ENCODE measurements around the gene GRIK4.

Gene GRIK4

DNA sequence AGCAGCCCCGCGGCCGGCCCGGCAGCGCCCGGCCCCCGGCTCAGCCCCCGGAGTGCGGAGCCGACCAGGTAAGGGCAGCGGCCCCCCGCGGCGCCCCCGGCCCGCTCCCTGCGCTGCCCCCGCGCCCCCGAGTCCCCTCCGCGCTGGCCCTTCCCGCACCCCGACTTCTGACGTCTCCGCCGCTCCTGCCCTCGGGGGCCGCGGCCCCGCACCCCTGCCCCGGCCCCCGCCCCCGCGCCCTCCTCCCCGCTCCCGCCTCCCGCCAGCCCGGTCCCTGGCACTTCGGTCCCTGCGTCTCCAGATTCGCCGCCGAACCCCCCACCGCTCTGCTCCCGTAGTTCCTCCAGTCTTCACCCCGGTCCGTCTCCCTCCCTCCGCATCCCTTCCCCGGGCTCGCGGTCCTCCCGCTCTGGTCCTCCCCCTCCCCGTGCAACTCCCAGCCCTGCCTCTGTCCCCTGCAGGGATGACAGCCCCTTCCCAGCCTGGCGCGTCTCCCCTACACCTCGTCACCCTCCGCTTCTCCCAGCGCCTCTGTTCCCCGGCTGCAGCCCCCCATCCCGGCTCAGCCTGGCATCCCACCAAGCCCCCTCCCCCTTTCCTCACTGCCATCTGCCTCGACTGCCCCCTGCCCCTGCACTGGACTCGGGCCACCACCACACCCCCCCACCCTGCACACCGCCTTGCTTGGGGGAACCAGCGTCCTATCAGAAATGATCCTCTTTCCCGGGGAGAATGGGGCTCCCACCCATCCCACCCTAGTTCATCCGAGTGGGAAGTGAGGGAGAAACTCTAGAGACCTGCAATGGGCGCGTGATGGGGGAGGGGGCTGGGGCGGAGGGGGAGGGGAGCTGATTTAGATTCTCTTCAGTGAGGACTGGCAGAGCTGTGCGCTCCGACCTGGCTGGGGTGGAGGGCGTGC is 531 bp downstream of the GRIK4 start:
- no peak for DNase-seq

DNA sequence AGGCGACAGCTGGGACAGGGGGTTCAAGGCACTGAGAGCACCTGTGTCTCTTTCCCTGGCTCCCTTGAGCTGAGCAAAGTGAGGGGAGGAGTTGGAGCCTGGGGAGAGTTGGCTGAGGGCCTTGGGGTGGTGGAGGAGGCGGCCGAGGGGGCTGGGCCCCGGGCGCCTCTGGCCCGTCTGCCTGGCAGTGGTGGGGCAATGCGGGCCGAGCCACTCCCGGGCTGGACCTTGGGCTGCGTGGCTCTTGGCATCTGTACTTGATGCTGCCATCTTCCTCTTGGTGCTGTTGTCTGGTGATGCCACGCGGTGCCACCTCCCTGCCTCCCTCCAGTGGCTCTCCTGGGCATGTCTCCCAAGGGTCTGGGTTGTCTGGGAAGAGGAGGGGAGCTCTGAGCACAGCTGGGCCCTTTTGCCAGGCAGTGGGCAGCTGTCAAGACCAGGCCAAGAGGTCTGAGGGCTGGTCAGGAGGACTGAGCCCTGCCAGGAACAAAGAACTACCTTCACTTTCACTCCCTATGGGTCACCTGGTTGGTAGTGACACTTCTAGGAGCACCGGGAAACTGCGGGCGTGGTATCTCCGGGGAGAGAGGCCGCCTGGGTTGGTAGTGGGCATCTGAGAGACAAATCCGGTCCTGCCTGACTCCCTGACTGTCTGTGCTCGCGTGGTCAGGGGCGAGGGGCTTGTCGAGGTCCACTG is 1.3 kb downstream of the GRIK4 start:
- no peak for DNase-seq

DNA sequence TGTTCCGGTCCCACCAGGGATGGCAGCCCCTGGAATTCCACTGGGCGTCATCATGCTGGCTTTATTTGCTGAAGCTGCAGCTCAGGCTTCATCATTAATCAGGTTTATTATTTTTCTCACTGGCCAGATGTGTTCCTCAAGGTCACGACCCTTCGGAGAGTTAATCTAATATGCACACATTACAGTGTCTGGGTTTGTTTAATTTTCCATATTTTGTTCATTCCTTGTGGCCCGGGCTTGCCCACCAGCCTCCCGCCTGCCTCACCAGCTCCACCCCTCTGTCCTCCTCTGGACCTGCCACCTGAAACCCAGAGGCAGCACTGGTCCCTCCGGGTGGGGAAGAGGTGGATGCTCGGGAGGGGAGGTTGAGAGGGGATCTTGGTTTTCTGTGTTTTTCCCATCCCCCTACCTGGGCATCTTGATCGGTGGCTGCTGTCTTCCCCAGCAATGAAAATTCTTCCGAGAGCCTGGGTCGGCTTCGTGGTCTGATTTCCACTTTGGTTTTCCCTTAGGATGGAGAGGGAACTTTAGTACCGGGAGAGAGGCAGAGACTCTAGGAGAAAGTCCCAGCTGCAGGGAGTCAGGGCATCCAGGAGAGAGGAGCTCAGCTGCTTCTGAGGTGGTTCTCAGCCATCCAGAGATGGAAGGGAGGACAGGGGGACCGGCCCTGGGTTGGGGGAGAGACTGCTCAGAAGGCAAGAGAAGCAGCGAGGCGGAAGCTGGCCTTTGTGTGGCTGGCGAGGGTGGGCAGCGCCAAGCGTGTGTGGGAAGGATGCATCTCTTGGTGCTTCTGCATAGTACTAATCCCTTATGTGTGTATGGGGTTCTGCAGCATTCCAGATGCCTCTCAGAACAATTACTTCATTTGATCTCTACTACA is 2.1 kb downstream of the GRIK4 start:
- DNase-seq, result no peak

DNA sequence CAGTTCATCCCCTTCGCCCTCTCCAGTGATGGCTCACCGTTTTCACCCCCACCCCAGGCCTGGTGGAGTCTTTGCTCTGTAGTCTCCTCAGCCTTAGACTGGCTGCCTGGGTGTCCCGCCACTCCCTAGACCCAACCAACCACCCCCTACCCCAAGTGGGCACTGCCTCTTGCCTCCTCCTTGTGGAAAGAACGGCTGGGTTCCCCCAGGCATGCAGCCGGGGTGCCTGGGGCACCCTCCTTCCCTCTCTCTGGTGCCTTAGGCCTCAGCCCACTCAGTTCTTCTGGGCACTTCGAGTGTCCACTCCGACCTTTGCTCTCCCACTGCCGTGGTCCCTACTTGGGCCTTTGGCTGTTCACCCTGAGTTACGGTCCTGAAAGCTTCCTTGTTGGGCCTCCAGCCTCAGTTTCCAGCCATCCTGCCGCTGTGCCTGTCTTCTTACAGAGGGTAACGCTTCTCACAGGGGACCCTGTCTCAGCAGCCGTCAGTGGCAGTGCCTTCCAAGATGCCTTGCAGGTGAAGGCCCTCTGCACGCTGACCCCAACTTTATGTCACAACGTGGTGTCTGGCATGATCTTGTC is 3.1 kb downstream of the GRIK4 start:
- DNase-seq, result no peak

DNA sequence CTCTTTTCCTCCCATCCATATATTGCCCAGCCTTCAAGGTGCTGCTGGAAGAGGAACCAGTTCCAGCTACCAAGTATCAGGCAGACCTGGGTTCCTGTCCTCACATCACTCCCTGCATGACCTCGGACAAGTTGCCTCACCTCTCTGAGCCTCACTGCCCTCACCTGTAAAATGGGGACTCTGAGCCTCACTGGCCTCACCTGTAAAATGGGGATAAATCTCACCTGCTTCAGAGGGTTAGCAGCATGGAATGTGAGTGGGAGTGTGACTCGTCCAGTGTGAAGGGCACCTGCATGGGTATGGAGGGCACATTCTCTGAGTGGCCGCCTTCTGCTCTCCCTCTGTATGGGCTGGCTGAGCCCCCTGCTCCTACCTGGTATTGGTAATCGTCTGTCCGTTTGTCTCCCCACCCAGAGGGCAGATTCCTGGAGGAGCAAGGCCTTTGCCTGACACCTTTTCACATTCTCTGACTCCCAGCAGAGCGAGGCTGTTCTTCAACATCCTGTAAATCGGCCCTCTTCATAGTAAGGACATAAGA is 3.7 kb downstream of the GRIK4 start:
- no peak for DNase-seq

DNA sequence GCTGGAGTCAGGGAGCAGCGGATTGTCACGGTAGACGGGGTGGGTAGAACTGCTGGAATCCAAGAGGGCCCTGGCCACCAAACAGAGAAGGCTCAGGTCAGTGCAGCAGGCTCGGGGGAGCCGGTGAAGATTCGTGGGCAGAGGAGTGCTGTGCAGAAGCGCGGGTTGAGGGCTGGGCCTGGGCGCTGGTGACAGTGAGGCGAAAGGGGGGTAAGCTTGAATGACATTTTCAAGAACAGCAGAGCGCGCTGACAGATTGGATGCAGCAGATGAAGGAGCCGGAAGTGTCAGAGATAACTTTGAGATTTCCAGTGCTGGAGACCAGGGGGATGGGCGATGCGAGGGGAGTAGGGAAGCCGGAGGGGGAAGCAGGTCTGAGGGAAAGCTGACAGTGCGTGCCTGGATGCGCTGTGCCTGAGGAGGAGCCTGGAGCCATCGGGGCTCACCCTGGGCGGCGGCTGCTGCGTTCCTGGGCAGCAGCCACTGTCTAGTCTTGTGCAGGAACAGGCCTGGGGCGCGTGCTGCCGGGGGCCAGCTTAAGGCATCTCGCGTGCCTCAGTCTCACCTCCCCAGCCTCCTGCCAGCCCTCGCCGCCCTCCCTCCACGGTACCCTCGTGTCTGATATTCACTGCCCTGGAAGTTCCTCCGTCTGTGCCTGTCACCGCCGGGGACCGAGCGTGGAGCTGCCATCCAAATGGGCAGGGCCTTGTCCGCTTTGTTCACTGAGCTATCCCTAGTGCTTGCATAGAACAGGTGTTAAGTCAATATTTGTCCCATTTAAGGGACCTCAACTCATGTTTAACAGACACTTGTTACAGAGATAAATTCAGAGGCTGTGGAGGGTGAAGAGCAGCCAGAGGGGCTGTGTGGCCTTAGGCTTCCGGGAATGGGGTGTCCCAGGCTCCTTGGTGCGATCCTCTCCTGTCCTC is 5.2 kb downstream of the GRIK4 start:
- DNase-seq, result no peak

DNA sequence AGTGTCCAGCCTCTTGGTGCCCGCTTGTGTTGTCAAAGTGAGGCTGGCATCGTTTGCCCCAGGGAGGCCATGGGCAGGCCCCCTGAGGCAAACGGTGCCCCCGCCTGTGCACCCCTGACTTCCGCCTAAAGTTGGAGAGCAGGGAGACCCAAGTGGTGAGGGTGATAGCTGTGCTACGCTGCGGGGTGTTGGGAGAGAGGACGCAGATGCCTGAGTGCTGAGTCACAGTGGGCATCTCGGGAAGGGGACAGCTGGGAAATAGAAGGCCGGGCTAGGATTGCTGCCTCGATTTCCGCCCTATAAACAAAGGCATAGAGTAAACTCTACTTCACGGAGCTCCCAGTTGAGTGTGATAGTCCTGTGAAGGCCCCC is 5.8 kb downstream of the GRIK4 start:
- DNase-seq, result no peak

DNA sequence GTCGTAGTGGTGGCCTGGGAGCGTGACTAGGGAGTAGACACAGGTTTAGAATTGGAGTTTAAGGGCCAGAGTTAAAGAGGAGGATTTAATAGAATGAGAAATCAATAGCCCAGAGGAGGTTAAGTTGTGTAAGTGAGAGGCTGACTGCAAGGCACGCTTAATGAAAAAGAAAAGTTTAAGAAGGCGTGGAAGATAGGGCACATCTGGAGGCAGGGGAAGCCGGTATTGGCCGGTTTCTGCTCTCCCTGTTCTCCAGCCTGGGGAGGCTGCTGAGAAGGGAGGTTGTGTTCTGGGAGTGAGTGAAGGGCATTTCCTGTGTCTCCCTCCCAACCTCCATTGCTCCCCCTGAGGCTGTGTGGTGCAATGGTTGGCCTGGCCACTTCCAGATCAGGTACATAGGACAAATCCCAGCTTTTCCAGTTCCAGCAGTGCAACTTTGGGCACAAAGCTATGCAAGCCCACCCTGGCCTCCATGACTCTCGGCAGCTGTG is 6.3 kb downstream of the GRIK4 start:
- DNase-seq, result no peak

DNA sequence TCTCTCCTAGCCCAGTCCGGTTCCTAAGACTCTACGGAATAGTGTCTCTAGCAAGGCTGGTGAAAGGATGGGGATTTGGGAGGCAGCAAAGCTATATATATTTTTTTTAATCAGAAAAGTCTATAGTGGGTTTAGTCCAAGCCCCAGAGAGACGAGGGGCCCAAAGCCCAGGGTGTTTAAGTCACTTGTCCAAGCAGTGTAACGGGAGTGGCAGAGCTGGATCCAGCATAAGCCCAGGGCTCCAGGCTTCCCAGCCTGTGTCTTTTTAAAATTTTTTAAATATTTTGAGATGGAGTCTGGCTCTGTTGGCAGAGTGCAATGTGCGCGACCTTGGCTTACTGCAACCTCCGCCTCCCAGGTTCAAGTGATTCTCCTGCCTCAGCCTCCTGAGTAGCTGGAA is 6.8 kb downstream of the GRIK4 start:
- no peak for DNase-seq

DNA sequence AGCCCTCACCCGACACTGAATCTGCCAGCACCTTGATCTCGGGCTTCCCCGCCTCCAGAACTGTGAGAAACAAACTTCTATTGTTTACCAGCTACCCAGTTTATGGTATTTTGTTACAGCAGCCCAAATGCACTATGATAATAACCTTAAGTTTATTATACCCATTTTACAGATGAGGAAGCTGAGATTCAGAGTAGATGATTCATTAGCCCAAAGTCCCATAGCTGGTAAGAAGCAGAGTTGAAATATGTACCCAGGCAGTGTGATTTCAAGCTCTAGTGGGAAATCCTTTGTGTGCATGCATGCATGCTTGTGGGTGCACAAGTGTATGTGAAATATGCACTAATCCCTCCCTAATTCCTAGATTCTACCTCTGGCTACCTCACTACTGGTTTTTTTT is 7.9 kb downstream of the GRIK4 start:
- no peak for DNase-seq

DNA sequence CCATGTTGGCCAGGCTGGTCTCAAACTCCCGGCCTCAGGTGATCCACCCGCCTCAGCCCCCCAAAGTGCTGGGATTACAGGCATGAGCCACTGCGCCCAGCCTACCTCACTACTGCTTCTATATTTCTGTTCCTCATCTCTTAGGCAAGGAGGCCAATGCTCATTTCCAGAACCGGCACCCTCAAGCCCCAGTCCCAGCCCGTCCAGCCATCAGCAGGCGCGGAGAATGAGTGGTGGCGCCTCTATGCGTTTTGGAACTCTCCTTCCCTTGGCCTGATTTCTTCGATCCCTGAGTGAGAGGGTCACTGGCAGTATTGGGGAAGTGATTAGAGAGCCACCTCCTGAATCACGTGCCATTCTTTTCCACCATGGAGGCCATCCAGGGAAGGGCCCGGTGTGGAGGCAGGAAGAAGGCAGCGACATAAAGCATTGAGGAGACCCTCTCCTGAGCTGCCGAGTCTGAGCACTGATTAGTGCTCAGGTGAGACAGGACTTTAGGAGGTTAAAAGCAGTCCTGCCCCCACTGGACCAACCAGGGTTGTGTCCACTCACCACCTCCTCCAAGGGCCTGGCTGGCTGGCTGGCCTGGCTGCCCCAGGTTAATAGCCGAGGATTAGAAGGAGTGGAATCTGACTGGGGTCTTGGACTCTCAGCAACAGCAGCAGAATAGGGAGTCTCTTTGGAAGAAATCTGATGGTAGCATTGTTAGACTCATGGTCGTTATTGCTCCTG is 8.7 kb downstream of the GRIK4 start:
- DNase-seq, result no peak

DNA sequence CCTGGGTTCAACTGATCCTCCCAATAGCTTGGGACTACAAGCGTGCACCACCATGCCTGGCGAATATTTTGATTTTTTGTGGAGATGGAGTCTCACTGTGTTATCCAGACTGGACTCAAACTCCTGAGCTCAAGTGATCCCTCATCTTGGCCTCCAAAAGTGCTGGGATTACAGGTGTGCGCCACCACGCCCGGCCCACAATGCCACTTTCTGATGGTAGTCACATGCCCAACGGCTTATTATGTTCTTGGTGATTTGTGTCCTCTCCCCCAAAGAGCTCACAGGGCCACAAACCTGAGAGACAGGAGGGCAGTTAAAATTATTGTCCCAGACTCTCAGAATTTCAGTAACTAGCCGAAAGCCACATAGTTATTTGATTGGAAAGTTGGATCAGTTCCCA is 9.6 kb downstream of the GRIK4 start:
- DNase-seq, result no peak

DNA sequence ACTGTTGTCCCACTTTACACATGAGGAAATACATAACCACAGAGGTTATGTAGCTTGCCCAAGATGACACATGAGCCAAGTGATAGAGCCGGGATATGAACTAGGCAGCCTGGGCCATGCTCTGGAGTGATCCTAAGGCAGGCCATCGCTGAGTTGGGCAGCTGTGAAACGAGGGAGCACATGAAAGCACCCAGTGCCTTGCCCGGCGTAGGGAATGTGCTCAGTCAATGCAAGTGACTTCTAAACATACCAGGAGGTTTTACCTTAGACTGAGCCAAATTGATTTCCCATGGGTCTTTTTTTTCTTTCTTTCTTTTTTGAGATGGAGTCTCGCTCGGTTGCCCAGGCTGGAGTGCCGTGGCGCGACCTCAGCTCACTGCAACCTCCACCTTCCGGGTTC is 10.5 kb downstream of the GRIK4 start:
- DNase-seq, result no peak

DNA sequence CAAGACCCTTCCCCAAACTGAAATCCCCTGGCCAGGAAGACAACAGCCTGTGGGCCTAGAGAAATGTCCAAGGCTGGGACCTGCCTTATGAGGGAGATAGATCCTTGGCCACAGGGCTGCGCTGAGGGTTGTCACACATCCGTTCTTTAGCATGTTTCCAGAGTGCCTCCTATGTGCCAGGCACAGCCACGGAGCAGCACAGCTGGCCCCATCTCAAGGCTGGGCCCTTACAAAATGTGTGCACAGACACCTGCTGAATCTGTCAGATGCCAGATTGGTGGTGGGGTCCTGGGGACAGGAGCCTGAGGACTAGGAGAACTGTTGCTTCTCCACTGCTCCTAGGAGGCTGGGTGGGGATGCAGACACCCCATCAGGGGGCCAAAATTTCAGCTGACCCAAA is 11.2 kb downstream of the GRIK4 start:
- DNase-seq, result no peak

DNA sequence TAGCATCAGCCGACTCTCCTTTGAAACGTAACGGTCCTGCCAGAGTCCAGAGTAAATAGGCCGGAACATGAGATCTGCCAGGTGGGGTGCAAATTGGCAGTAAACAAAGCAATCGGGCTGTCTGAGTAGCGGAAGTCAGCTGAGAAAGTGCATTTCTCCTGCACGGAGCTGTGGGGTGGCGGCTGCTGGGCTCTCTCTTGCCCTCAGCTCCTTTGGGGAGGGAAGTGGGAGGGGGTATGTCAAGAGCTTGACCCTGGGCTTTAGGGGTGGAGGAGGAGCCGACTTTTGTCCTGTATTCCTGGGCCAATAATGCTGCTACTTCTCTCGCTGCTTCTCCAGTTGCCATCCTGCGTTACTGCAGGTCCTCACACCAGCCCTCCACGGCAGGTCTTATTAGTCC is 11.6 kb downstream of the GRIK4 start:
- peak; percentile 25 to 32 for DNase-seq

DNA sequence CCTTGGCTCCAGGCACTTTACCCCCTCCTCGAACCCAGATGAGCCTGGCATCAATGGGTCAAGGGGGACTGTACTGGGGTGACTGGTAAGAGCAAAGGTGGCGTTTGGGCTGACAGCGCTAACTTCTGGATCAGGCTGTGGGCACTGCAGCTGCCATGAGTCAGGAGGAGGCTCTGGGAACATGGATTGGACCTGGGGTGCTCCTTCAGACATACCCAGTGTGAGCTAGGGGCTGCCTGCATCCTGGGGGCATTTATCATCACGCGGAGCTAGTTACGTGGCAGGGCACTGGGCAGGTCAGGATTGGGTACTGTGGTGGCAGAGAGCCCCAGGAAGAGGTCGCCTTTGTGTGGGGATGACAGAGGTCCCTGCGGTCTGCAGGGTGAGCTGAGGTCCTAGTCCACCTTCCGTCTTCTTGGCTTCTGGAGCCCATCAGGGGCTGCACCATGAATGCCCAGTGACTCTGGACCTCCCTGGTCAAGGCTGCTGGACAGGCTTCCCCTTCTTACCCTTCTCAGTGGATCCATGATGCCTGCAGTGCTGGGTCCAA is 13.1 kb downstream of the GRIK4 start:
- no peak for DNase-seq

DNA sequence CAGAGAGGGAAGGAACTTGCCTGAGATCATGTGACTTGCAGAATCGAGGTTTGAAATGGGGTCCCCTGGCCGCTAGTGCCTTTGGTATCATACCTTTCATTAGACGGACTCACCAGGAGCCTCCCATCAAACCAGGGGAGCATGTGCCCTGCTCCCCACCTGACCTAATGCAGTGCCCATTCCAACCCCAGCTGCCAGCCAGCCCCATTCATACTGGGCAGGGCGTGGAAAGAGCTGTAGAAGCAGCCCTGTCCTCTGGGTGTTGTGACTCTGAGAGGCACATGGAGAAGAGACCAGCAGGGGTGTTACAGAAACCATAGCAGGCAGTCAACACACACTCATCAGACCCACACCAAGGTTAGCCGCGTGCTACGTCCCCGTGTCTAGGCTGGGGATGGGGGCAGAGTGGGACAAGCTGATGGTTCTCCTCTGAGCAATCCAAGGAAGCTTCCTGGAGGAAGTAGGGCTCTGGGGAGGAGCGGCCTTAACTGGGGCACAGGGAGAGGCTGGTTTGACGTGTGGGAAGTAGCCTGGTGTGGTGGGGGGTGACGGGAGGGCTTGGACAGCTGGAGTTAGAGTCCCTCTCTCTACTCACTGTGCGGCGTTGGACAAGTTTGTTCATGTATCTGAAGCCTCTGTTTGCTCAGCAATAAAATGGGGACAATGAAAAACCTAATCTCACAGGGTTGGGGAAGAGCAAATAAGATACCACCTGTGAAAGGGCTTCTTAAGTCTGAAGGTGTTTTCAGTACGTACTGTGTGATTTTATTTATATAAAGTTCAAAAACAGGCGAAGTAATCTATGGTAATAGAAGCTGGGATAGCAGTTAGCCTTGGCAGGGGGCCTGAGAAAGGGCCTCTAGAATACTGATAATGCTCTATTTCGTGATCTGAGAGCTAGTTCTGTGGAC is 14.0 kb downstream of the GRIK4 start:
- no peak for DNase-seq

DNA sequence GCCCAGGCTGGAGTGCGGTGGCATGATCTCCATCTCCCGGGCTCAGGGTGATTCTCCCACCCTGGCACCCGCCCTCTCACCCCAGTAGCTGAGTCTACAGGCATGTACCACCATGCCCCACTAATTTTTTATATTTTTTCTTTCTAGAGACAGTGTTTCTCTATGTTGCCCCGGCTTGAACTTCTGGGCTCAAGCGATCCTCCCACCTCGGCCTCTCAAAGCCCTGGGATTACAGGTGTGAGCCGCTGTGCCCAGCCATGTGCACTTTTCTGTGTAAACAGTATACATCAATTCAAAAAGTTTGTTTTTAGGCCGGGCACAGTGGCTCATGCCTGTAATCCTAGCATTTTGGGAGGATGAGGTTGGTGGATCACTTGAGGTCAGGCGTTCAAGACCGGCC is 14.7 kb downstream of the GRIK4 start:
- DNase-seq, result no peak

DNA sequence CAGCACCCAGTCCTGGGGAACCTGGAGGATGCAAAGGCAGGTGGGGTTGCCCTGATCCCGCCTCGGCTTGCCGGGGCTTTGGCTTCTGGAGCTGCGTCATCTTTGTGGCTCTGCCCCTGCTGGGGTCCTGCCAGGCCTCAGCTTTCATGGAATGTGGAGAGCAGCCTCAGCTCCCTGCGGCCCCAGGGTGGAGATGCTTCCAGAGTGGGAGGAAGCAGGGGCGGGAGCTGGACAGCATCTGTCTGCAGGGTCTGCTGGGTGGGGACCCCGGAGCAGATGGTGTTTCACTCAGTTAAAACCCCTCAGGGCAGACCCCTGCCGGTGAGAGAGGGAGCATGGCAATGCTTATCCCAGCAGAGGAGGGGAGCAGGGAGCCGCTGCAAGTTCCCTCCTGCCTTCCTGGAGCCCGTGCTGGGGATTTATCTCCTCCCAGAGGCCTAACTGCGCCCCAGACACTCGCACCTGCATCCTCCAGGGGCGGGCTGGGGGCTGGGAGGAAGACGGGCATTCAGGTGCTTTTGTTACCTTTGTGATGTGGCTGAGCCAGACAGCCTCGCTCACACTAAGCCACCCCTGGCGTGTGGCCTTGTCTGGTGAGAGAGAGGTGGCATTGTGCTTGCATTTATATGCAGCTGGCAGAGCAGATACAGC is 15.7 kb downstream of the GRIK4 start:
- no peak for DNase-seq

Data from NCI-H187 (cell line).